Activated CD4-positive, alpha-beta T cell treated with anti-CD3 and anti-CD28 coated beads, Interleukin-2, Interleukin-6, amounts not matched to agents 100 ng/mL and 50 ng/mL, durations not matched to agents 16 hours and 8 hours (primary cell): ENCODE data around the gene RPS6KB1.
"Not testable (repeated sequence)": the region's sequence is repeated elsewhere in the genome, so short reads cannot be mapped to it uniquely, and the experiment has no call there.

Experiments used
- DNase-seq: peaks from one replicate; pipeline ENCODE4 v3.0.0-alpha.2; 2020

Gene RPS6KB1

GRCh38 chr17:59947310-59947709 lies 54.4 kb downstream of the RPS6KB1 start:
- DNase-seq = peak; percentile 11

- no peak for DNase-seq
These were observed 57.1 kb downstream of the RPS6KB1 start for GRCh38 chr17:59950049-59950448.

- DNase-seq = no peak
These were observed 61.9 kb downstream of the RPS6KB1 start for GRCh38 chr17:59954856-59955255.

GRCh38 chr17:59959574-59959973 lies 66.7 kb downstream of the RPS6KB1 start:
- DNase-seq = not testable (repeated sequence)

- no peak for DNase-seq
These were observed 69.9 kb downstream of the RPS6KB1 start for GRCh38 chr17:59962739-59963318.

- DNase-seq = peak; percentile 55
These were observed 71.0 kb downstream of the RPS6KB1 start for GRCh38 chr17:59963738-59964481.

GRCh38 chr17:59964482-59965328 lies 71.8 kb downstream of the RPS6KB1 start, which contains the start of gene RNFT1:
RNFT1 (minus strand) TSS chr17:59964740; CDS start chr17:59964663, 77 bp downstream.
- peak; percentile 93 for DNase-seq

GRCh38 chr17:59971771-59972170 lies 78.8 kb downstream of the RPS6KB1 start:
- DNase-seq = not testable (repeated sequence)

- no peak for DNase-seq
These were observed 79.9 kb downstream of the RPS6KB1 start for GRCh38 chr17:59972778-59973177.

- not testable (repeated sequence) for DNase-seq
These were observed 80.6 kb downstream of the RPS6KB1 start for GRCh38 chr17:59973483-59973882.

- not testable (repeated sequence) for DNase-seq
These were observed 82.2 kb downstream of the RPS6KB1 start for GRCh38 chr17:59975166-59975565.

- DNase-seq = not testable (repeated sequence)
These were observed 103.7 kb downstream of the RPS6KB1 start for GRCh38 chr17:59996608-59997007.
